ENCODE measurements around the gene THRSP. TPM values are rescaled to one million over a fixed set of nuclear protein-coding genes. Genes with fewer than 3 reads are reported as not detected.

Gene THRSP
- polyA plus RNA-seq, 2 of the 4 experiments (the other 2 are of a cell fraction): not detected

DNA sequence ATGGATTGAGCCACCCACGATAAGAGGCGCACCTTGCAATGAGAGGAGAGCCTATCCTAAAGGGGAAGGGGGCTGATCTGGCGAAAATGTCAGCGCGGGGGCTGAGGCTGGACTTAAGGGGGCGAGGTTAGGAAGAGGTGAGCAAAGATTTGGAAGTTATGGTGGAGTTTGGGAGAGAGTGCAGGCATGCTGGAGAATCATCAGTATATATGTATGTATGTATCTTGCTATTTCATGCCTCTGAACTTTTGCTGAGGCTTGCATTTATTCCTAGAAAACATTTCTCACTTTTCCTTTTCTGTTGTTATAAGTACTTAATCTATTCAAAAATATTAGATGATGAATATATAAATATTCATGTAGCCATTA is 17.2 kb upstream of the THRSP start:
- DNase-seq (ENCODE audit: low read depth in 1 of 2, low spot score in 1 of 2) (no peak), FAIRE-seq (no peak), ATAC-seq (peak; percentile 51 to 73)
- ChIA-PET POLR2A (interaction anchor here (1.6 kb wide), 1 partner anchor 52 kb away, joined by 12 read pairs; the partner anchor contains the start of gene INTS4), CTCF (interaction anchor here (0.7 to 5.9 kb wide), 25 partner anchors 8 to 842 kb away, joined by 3 to 59 read pairs (median 7); partner anchors contain the start of gene THRSP)
- WGBS (ENCODE audit: missing lambda C conversion rate): 17% methylated on average over 6 of the region's 6 CpGs
- peaks cover 12% of the 10 kb centered on the region for H3K4me1 ChIP-seq
- peak overlapping the region; percentile 74 for H3K4me2 ChIP-seq
- peak overlapping the region in 1 of 2 experiments; percentile 78; a peak in 4 of 6 replicates for H3K27ac ChIP-seq
- TF ChIP-seq MAFK (IDR thresholded peaks at IDR 0.05; ENCODE audit: partially characterized antibody) (peak; percentile 54), HDAC2 (IDR thresholded peaks at IDR 0.05) (no peak), JUNB (IDR thresholded peaks at IDR 0.05) (no peak)
- TF ChIP-seq, protein P1, sequence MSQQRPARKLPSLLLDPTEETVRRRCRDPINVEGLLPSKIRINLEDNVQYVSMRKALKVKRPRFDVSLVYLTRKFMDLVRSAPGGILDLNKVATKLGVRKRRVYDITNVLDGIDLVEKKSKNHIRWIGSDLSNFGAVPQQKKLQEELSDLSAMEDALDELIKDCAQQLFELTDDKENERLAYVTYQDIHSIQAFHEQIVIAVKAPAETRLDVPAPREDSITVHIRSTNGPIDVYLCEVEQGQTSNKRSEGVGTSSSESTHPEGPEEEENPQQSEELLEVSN (IDR thresholded peaks at IDR 0.05; ENCODE audit: borderline replicate concordance, low read depth): no peak
- TF ChIP-seq, protein P2, sequence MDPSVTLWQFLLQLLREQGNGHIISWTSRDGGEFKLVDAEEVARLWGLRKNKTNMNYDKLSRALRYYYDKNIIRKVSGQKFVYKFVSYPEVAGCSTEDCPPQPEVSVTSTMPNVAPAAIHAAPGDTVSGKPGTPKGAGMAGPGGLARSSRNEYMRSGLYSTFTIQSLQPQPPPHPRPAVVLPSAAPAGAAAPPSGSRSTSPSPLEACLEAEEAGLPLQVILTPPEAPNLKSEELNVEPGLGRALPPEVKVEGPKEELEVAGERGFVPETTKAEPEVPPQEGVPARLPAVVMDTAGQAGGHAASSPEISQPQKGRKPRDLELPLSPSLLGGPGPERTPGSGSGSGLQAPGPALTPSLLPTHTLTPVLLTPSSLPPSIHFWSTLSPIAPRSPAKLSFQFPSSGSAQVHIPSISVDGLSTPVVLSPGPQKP (IDR thresholded peaks at IDR 0.05; ENCODE audit: low read depth, low read length): no peak
- H3K9me3 ChIP-seq: no peaks in the 10 kb centered on the region
- H3K4me3 ChIP-seq: no peak overlapping the region

DNA sequence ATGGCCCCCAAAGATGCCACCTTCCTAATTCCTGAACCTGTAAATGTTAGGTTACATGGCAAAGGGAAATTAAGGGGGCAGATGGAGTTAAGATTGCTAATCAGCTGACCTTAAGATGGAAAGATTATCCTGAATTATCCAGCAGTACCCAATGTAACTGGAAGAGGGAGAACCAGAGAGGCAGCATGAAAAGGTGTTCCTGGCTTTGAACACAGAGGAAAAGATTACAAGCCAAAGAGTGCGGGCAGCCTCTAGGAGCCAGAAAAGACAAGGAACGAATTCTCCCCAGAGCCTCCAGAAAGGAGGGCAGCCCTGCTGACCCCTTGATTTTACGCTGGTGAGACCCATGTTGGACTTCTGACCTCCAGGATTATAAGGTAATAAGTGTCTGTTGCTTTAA is 15.1 kb upstream of the THRSP start:
- Histone ChIP-seq H3K4me3 (no peak overlapping the region), H3K9me3 (no peaks in the 10 kb centered on the region), H3K4me2 (no peak overlapping the region), H3K4me1 (peaks cover 17% of the 10 kb centered on the region), H3K27ac (no peak overlapping the region)
- ChIA-PET CTCF (interaction anchor here (3.9 to 4.5 kb wide), 3 partner anchors 12 to 17 kb away, joined by 19 to 59 read pairs (median 27); partner anchors contain the start of gene THRSP), POLR2A (no interaction called here)
- DNase-seq (ENCODE audit: low read depth in 1 of 2, low spot score in 1 of 2) (no peak), FAIRE-seq (no peak), ATAC-seq (no peak)
- WGBS (ENCODE audit: missing lambda C conversion rate): 81% methylated on average over 3 of the region's 3 CpGs
- TF ChIP-seq, protein P2 (IDR thresholded peaks at IDR 0.05; ENCODE audit: low read depth, low read length): no peak
- TF ChIP-seq RCOR1 (IDR thresholded peaks at IDR 0.05; ENCODE audit: low read depth, low read length): no peak
- no peak for TF ChIP-seq ZSCAN20 (CRISPR knock-in tag; IDR thresholded peaks at IDR 0.05)
- TF ChIP-seq, protein P3, sequence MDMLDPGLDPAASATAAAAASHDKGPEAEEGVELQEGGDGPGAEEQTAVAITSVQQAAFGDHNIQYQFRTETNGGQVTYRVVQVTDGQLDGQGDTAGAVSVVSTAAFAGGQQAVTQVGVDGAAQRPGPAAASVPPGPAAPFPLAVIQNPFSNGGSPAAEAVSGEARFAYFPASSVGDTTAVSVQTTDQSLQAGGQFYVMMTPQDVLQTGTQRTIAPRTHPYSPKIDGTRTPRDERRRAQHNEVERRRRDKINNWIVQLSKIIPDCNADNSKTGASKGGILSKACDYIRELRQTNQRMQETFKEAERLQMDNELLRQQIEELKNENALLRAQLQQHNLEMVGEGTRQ (IDR thresholded peaks at IDR 0.05): no peak
- TF ChIP-seq KDM5A (IDR thresholded peaks at IDR 0.05): no peak
- no peak for TF ChIP-seq JUN (IDR thresholded peaks at IDR 0.05)
- no peak for TF ChIP-seq CBX2 (IDR thresholded peaks at IDR 0.05; ENCODE audit: borderline replicate concordance, low read depth)
- TF ChIP-seq, protein P4, sequence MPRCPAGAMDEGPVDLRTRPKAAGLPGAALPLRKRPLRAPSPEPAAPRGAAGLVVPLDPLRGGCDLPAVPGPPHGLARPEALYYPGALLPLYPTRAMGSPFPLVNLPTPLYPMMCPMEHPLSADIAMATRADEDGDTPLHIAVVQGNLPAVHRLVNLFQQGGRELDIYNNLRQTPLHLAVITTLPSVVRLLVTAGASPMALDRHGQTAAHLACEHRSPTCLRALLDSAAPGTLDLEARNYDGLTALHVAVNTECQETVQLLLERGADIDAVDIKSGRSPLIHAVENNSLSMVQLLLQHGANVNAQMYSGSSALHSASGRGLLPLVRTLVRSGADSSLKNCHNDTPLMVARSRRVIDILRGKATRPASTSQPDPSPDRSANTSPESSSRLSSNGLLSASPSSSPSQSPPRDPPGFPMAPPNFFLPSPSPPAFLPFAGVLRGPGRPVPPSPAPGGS (IDR thresholded peaks at IDR 0.05): no peak
- TF ChIP-seq, protein P5, sequence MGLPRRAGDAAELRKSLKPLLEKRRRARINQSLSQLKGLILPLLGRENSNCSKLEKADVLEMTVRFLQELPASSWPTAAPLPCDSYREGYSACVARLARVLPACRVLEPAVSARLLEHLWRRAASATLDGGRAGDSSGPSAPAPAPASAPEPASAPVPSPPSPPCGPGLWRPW (IDR thresholded peaks at IDR 0.05): no peak
- TF ChIP-seq HOXA7 (CRISPR knock-in tag; IDR thresholded peaks at IDR 0.05): no peak
- TF ChIP-seq RARB (CRISPR knock-in tag; IDR thresholded peaks at IDR 0.05): no peak
- no peak for TF ChIP-seq ZC3H11A (IDR thresholded peaks at IDR 0.05)
- no peak for TF ChIP-seq RAD21 (conservative IDR thresholded peaks at IDR 0.05 in 1 of 2, IDR thresholded peaks at IDR 0.05 in 1 of 2)
- no peak for TF ChIP-seq HEYL (CRISPR knock-in tag; IDR thresholded peaks at IDR 0.05)
- no peak for TF ChIP-seq MAZ (IDR thresholded peaks at IDR 0.05; ENCODE audit: borderline replicate concordance, low read depth, low read length)
- no peak for TF ChIP-seq CHD2 (IDR thresholded peaks at IDR 0.05; ENCODE audit: low read length, partially characterized antibody)
- no peak for TF ChIP-seq MYC (IDR thresholded peaks at IDR 0.05; ENCODE audit: borderline replicate concordance, low read length)

Data from A549 (cell line).